ENCODE results near the gene LRMDA.

LRMDA gene

GRCh38 chr10:75649466-75649865 lies 218.0 kb downstream of the LRMDA start:
- TF ChIP-seq ZNF274 (IDR thresholded peaks at IDR 0.05; ENCODE audit: low read depth, low read length): no peak
- no peak overlapping the region for H3K4me3 ChIP-seq (ENCODE audit: low read length)

DNA sequence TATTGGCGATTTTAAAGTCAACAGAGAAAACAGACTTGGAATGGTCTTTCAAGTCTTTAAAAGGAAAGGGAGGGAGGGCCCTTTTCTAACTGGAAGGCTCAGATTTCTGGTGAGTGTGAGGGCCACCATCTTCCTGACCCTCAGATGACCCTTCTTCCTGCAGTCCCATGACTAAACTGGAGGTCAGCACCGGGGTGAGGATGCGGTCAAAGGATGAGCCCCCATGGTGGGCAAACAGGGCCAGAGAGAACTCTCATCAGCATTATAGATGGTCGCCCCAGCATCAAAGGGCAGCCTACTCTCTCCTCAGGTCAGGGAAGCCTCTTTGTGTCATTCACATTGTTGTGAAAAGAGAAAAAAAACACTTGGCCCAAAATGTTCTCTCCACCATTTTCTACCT lies 219.2 kb downstream of the LRMDA start:
- H3K4me3 ChIP-seq (ENCODE audit: low read length): no peak overlapping the region
- no peak for TF ChIP-seq ZNF274 (IDR thresholded peaks at IDR 0.05; ENCODE audit: low read depth, low read length)

- no peak for TF ChIP-seq ZNF274 (IDR thresholded peaks at IDR 0.05; ENCODE audit: low read depth, low read length)
- no peak overlapping the region for H3K4me3 ChIP-seq (ENCODE audit: low read length)
Measured at GRCh38 chr10:75651417-75651816, 220.0 kb downstream of the LRMDA start.

GRCh38 chr10:75652146-75652740 lies 220.8 kb downstream of the LRMDA start:
- no peak overlapping the region for H3K4me3 ChIP-seq (ENCODE audit: low read length)
- no peak for TF ChIP-seq ZNF274 (IDR thresholded peaks at IDR 0.05; ENCODE audit: low read depth, low read length)

DNA sequence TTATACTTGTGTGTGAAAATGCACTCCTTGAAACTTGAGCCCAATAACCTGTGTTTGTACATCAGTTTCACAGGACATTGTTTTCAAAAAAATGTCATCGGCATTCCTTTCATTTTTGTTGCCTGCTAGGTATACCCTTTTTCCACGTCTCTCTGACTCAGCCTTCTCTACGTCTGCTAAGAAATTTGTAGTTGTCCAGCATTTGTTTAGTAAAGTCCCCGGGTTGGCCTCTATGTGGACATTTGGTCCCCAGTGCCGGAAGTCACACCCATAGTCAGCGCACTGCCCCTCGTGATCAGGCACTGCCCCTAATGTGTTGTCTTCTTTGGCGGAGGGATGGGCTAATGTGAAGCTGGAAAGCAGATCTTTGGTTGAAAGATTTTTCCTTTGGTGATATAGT lies 222.3 kb downstream of the LRMDA start:
- no peak overlapping the region for H3K4me3 ChIP-seq (ENCODE audit: low read length)
- TF ChIP-seq ZNF274 (IDR thresholded peaks at IDR 0.05; ENCODE audit: low read depth, low read length): no peak

- no peak overlapping the region for H3K4me3 ChIP-seq (ENCODE audit: low read length)
- TF ChIP-seq ZNF274 (IDR thresholded peaks at IDR 0.05; ENCODE audit: low read depth, low read length): no peak
Measured at GRCh38 chr10:75654171-75654771, 222.8 kb downstream of the LRMDA start.

DNA sequence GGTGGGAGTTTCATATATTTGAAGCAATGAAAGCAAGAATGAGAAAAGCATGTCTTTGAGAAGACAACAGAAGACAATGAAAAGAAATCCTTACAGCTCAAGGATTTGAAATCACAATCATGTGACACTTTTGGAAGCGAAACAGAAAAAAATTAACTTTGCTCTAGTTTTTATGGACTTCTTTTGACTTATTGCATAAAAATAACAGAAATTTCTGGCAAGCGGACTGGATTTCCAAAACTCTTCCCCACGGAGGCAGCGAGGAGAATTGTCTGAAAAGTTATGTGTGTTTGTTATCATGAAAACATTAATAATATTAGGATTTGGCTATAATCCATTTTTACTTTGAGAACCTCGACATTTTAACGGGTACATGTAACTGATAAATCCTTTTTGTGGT lies 223.3 kb downstream of the LRMDA start:
- no peak for TF ChIP-seq ZNF274 (IDR thresholded peaks at IDR 0.05; ENCODE audit: low read depth, low read length)
- no peak overlapping the region for H3K4me3 ChIP-seq (ENCODE audit: low read length)

DNA sequence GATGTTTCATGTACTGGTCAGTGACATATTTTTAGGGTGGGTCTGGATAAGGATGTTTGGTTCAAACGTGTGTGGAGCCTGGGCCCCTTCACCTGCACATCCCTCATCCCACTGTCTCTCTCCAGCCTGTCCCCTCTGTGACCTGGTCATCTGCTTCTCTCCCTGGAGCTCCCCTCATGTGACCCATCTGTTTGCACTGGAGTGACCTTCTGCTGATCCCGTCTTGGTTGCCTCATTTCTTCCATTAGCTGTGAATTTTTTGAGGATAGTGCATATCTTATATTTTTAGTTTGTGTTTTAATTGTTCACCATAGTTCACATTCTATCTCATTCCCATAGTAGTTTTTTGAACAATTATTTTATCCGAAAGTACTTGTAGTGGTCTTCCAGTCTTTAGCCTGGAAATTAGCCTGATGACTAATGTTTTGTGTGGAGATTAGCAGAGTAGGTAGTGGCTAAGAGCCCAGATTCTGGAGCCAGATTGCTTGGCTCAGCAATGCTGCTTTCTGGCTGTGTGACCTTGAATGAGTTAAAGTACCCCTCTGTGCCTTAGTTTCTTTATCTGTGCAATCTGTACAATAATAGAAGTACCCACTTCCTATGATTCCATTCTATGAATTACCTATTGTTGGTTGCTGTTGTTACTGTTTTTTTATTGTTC lies 224.5 kb downstream of the LRMDA start:
- H3K4me3 ChIP-seq (ENCODE audit: low read length): no peak overlapping the region
- TF ChIP-seq ZNF274 (IDR thresholded peaks at IDR 0.05; ENCODE audit: low read depth, low read length): no peak

DNA sequence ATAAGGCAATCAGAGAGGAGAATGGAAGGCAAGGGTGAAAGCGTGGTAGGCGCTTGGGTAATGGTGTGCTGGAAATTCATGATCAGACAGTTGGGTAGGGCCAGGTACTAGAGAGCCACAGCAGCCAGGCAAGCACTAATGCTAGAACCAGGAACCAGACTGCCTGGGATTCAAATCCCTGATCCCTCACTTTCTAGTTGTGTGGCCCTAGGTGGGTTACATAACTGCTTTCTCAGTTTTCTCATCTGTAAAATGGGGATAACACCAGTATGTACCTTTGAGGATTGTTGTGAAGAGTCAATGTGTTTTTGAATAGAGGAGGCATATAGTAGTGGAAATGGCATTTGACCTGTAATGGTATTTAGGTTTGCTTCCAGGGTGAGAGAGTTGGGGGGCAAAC lies 225.9 kb downstream of the LRMDA start:
- no peak for TF ChIP-seq ZNF274 (IDR thresholded peaks at IDR 0.05; ENCODE audit: low read depth, low read length)
- no peak overlapping the region for H3K4me3 ChIP-seq (ENCODE audit: low read length)

DNA sequence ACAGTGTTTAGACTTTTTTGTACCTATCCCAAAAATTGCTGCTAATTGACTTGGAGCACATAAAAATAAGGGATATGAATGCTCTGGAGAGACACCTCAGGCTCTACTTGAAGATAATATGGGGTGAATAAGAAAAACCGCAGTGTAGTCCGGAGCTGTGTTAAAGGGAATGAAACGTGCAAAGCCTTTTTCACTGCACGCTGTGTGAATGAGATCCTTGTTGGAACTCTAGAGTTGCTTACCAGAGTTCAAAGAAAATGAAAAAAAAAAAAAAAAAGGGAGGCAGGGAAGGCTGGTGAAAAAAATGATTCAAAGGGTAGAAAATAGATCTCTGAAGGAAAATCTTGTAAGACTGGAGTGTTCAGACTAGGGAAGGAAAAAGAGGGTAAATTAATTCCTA lies 226.6 kb downstream of the LRMDA start:
- no peak for TF ChIP-seq ZNF274 (IDR thresholded peaks at IDR 0.05; ENCODE audit: low read depth, low read length)
- H3K4me3 ChIP-seq (ENCODE audit: low read length): no peak overlapping the region

- TF ChIP-seq ZNF274 (IDR thresholded peaks at IDR 0.05; ENCODE audit: low read depth, low read length): no peak
- no peak overlapping the region for H3K4me3 ChIP-seq (ENCODE audit: low read length)
Measured at GRCh38 chr10:75658496-75658895, 227.1 kb downstream of the LRMDA start.

GRCh38 chr10:75658915-75659314 lies 227.5 kb downstream of the LRMDA start:
- H3K4me3 ChIP-seq (ENCODE audit: low read length): no peak overlapping the region
- no peak for TF ChIP-seq ZNF274 (IDR thresholded peaks at IDR 0.05; ENCODE audit: low read depth, low read length)

DNA sequence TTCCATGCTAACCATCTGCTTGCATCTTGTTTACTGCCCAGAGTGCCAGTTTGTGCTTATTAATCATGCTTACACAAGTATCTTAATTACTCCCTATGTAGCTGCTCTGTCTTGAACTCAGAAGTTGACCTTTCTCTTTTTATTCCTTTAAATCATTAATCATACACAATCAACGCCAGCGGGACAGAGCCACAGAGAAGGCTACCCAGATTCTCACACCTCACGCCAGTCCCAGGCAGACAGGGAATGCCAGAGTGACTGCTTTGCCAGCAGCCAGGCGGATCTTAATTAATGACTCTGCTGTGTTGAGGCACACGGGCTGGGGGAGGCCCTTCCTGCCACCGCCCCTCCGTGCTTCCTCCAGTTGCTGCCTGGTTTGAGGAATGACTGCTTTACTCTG lies 229.4 kb downstream of the LRMDA start:
- no peak overlapping the region for H3K4me3 ChIP-seq (ENCODE audit: low read length)
- no peak for TF ChIP-seq ZNF274 (IDR thresholded peaks at IDR 0.05; ENCODE audit: low read depth, low read length)

GRCh38 chr10:75662715-75663114 lies 231.3 kb downstream of the LRMDA start:
- no peak overlapping the region for H3K4me3 ChIP-seq (ENCODE audit: low read length)
- TF ChIP-seq ZNF274 (IDR thresholded peaks at IDR 0.05; ENCODE audit: low read depth, low read length): no peak

DNA sequence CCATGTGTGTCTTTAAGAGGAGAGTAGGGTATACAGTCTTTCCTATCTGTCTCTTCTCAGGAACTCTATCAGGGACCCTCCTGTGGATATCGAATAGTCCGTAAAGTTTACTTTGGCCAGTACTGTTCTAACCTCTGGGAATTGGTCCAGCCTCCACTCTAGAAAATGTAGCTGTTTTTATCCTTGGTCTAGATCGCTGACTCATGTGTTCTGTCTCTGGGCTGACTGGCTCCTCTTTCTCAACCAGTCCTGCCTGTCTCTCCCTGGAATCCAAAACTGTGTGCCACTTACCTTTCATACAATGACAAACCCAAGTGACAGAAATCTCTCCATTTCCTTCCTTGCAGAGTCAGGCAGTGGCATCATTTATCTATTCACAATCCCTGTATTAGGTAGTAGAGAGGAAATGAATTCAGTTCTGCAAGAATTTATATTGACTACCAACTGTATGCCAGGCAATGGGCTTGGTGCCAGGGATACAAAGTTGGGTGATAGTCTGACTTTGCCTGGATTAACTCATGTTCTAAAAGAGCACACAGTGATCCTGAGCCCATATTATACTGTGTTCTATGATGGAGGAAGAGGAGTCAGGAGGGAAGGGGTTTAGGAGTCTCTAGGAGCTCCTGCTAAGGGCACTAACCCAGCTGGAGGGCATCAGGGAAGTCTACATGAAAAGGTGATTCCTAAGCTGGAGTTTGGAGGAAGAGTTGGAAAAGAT lies 232.7 kb downstream of the LRMDA start:
- no peak for TF ChIP-seq ZNF274 (IDR thresholded peaks at IDR 0.05; ENCODE audit: low read depth, low read length)
- H3K4me3 ChIP-seq (ENCODE audit: low read length): no peak overlapping the region

Measured in GM08714 (cell line).